HG02571 (cell line): ENCODE measurements around the gene MTSS2.

Experiments used
- ATAC-seq: cut with Tn5 transposase; IDR thresholded peaks from one replicate; pipeline ENCODE4 v1.9.1; 2021; ENCODE audit warnings: mild to moderate bottlenecking, moderate library complexity; ENCODE audit not compliant: unreplicated experiment

Gene MTSS2

GRCh38 chr16:70685938-70686375 lies at the start of gene MTSS2:
Gene MTSS2, minus strand, starts transcription at chr16:70686053. Its CDS starts 262 bp downstream, at chr16:70685791.
- ATAC-seq: no peak

- no peak for ATAC-seq
Observed at GRCh38 chr16:70735141-70735979, 49.5 kb upstream of the MTSS2 start.

- ATAC-seq: no peak
Observed at GRCh38 chr16:70734522-70735095, 48.8 kb upstream of the MTSS2 start.

- ATAC-seq: no peak
Observed at GRCh38 chr16:70730944-70731343, 45.1 kb upstream of the MTSS2 start.

GRCh38 chr16:70730031-70730430 lies 44.2 kb upstream of the MTSS2 start:
- no peak for ATAC-seq

- ATAC-seq: no peak
Observed at GRCh38 chr16:70729292-70729691, 43.4 kb upstream of the MTSS2 start.

- no peak for ATAC-seq
Observed at GRCh38 chr16:70728150-70728549, 42.3 kb upstream of the MTSS2 start.

GRCh38 chr16:70726892-70727361 lies 41.1 kb upstream of the MTSS2 start:
- ATAC-seq: no peak

- no peak for ATAC-seq
Observed at GRCh38 chr16:70725912-70726828, 40.3 kb upstream of the MTSS2 start.

GRCh38 chr16:70725024-70725911 lies 39.4 kb upstream of the MTSS2 start:
- ATAC-seq: no peak

- ATAC-seq: no peak
Observed at GRCh38 chr16:70724146-70725023, 38.5 kb upstream of the MTSS2 start.

GRCh38 chr16:70723740-70724145 lies 37.9 kb upstream of the MTSS2 start:
- ATAC-seq: no peak

- ATAC-seq: no peak
Observed at GRCh38 chr16:70721202-70721963, 35.5 kb upstream of the MTSS2 start.

- ATAC-seq: no peak
Observed at GRCh38 chr16:70720425-70721201, 34.8 kb upstream of the MTSS2 start.

GRCh38 chr16:70717065-70717464 lies 31.2 kb upstream of the MTSS2 start:
- ATAC-seq: no peak

GRCh38 chr16:70715860-70716357 lies 30.1 kb upstream of the MTSS2 start:
- no peak for ATAC-seq

GRCh38 chr16:70715055-70715858 lies 29.4 kb upstream of the MTSS2 start:
- no peak for ATAC-seq
